SK-N-SH treated with all-trans-retinoic acid at 6 μM for 48 hours (cell line): ENCODE measurements around the gene SLC35F3.

Source experiments
- ATAC-seq: fragments of 200-7000 bp; cut with Tn5 transposase; 3 replicates; pipeline ENCODE4 v1.9.1; 2020; ENCODE audit warnings: mild to moderate bottlenecking, moderate library complexity
- BACH2 ChIP-seq: fragments of 250-450 bp; sonication (Bioruptor Pico); IDR thresholded peaks from 2 replicates; pipeline ENCODE4 v1.9.0; 2021; ENCODE audit warnings: mild to moderate bottlenecking, borderline replicate concordance
- CSDC2 ChIP-seq: fragments of 250-450 bp; sonication (Bioruptor Pico); IDR thresholded peaks from 2 replicates; pipeline ENCODE4 v1.5.0; 2020; ENCODE audit warnings: mild to moderate bottlenecking, moderate library complexity
- ESRRG ChIP-seq: fragments of 250-450 bp; sonication (Bioruptor Pico); IDR thresholded peaks from 2 replicates; pipeline ENCODE4 v1.6.1; 2021; ENCODE audit warnings: mild to moderate bottlenecking
- ISL1 ChIP-seq: fragments of 250-450 bp; sonication (Bioruptor Pico); IDR thresholded peaks from 2 replicates; pipeline ENCODE4 v2.1.2; 2022; ENCODE audit warnings: mild to moderate bottlenecking, moderate library complexity
- OSR1 ChIP-seq: fragments of 250-450 bp; sonication (Bioruptor Pico); IDR thresholded peaks from 2 replicates; pipeline ENCODE4 v1.8.0; 2022; ENCODE audit warnings: moderate library complexity, mild to moderate bottlenecking, inconsistent platforms
- PPARA ChIP-seq: fragments of 250-450 bp; sonication (Bioruptor Pico); IDR thresholded peaks from 2 replicates; pipeline ENCODE4 v1.5.0; 2020; ENCODE audit warnings: mild to moderate bottlenecking, borderline replicate concordance
- RARB ChIP-seq: fragments of 250-450 bp; sonication (Bioruptor Pico); IDR thresholded peaks from 2 replicates; pipeline ENCODE4 v1.8.0; 2021; ENCODE audit warnings: mild to moderate bottlenecking, moderate library complexity
- SNAI2 ChIP-seq: fragments of 250-450 bp; sonication (Bioruptor Pico); IDR thresholded peaks from 2 replicates; pipeline ENCODE4 v1.5.0; 2020; ENCODE audit warnings: mild to moderate bottlenecking, moderate library complexity
- TCF4 ChIP-seq: fragments of 250-450 bp; sonication (Bioruptor Pico); IDR thresholded peaks from 2 replicates; pipeline ENCODE4 v1.8.0; 2021; ENCODE audit warnings: mild to moderate bottlenecking, moderate library complexity, borderline replicate concordance
- TOX ChIP-seq: fragments of 250-450 bp; sonication (Bioruptor Pico); IDR thresholded peaks from 2 replicates; pipeline ENCODE4 v1.8.0; 2021; ENCODE audit warnings: mild to moderate bottlenecking, moderate library complexity, borderline replicate concordance
- ZC3H10 ChIP-seq: fragments of 250-450 bp; sonication (Bioruptor Pico); IDR thresholded peaks from 2 replicates; pipeline ENCODE4 v1.5.1; 2021; ENCODE audit warnings: mild to moderate bottlenecking, moderate library complexity
- ZFP3 ChIP-seq: fragments of 250-450 bp; sonication (Bioruptor Pico); IDR thresholded peaks from 2 replicates; pipeline ENCODE4 v1.5.0; 2020; ENCODE audit warnings: mild to moderate bottlenecking, moderate library complexity
- ZFP30 ChIP-seq: fragments of 450-650 bp; formaldehyde crosslinking; IDR thresholded peaks from 2 replicates; pipeline ENCODE4 v1.5.0; 2022; ENCODE audit warnings: mild to moderate bottlenecking, moderate library complexity
- ZNF565 ChIP-seq: fragments of 450-650 bp; formaldehyde crosslinking; conservative IDR thresholded peaks from 2 replicates; pipeline ENCODE4 v1.5.0; 2020; ENCODE audit warnings: low read depth, mild to moderate bottlenecking, moderate library complexity
- ZNF70 ChIP-seq: fragments of 450-650 bp; formaldehyde crosslinking; IDR thresholded peaks from 2 replicates; pipeline ENCODE4 v1.5.0; 2020; ENCODE audit warnings: mild to moderate bottlenecking, moderate library complexity
- ZNF8 ChIP-seq: fragments of 450-650 bp; formaldehyde crosslinking; IDR thresholded peaks from 2 replicates; pipeline ENCODE4 v1.5.0; 2020; ENCODE audit warnings: mild to moderate bottlenecking, moderate library complexity
- TF ChIP-seq, protein P1 (sequence below): fragments of 250-450 bp; sonication (Bioruptor Pico); IDR thresholded peaks from 2 replicates; pipeline ENCODE4 v1.8.0; 2020; ENCODE audit warnings: mild to moderate bottlenecking, moderate library complexity, borderline replicate concordance
- TF ChIP-seq, protein P2 (sequence below): fragments of 250-450 bp; sonication (Bioruptor Pico); IDR thresholded peaks from 2 replicates; pipeline ENCODE4 v1.5.1; 2020; ENCODE audit warnings: low read depth, mild to moderate bottlenecking, moderate library complexity
- TF ChIP-seq, protein P3 (sequence below): fragments of 250-450 bp; sonication (Bioruptor Pico); IDR thresholded peaks from 2 replicates; pipeline ENCODE4 v1.5.1; 2021; ENCODE audit warnings: mild to moderate bottlenecking, moderate library complexity
- TF ChIP-seq, protein P4 (sequence below): fragments of 250-450 bp; sonication (Bioruptor Pico); IDR thresholded peaks from 2 replicates; pipeline ENCODE4 v1.5.0; 2020; ENCODE audit warnings: mild to moderate bottlenecking, moderate library complexity
- TF ChIP-seq, protein P5 (sequence below): fragments of 250-450 bp; sonication (Bioruptor Pico); IDR thresholded peaks from 2 replicates; pipeline ENCODE4 v1.8.0; 2021; ENCODE audit warnings: low read depth, mild to moderate bottlenecking, moderate library complexity, borderline replicate concordance

Gene SLC35F3

DNA sequence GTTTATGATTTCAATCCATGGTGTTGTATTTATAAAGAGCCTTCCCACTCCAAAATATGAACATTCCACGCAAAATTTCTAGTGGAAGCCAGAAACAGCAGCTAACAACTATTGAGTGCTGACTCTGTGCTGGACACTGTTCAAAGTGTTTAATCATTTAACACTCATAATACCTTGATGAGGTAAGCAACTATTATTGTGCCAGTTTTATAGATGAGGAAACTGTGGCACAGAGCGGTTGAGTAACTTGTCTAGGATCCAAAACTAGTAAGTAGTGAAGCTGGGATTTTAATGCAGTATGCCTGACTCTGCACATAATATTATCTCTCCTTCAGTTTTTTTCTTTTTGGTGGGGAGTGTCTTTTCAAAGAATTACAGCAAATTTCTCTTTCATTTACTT, 228.3 kb downstream of the SLC35F3 start:
- ATAC-seq = no peak
- TF ChIP-seq SNAI2 (CRISPR knock-in tag) (no peak), RARB (CRISPR knock-in tag) (no peak), TCF4 (no peak), OSR1 (CRISPR knock-in tag) (no peak), TOX (no peak), PPARA (CRISPR knock-in tag) (no peak), ZFP30 (CRISPR knock-in tag) (no peak), ISL1 (no peak), ZFP3 (no peak), ESRRG (CRISPR knock-in tag) (no peak), ZC3H10 (CRISPR knock-in tag) (no peak), ZNF70 (CRISPR knock-in tag) (no peak)
- TF ChIP-seq, protein P1, sequence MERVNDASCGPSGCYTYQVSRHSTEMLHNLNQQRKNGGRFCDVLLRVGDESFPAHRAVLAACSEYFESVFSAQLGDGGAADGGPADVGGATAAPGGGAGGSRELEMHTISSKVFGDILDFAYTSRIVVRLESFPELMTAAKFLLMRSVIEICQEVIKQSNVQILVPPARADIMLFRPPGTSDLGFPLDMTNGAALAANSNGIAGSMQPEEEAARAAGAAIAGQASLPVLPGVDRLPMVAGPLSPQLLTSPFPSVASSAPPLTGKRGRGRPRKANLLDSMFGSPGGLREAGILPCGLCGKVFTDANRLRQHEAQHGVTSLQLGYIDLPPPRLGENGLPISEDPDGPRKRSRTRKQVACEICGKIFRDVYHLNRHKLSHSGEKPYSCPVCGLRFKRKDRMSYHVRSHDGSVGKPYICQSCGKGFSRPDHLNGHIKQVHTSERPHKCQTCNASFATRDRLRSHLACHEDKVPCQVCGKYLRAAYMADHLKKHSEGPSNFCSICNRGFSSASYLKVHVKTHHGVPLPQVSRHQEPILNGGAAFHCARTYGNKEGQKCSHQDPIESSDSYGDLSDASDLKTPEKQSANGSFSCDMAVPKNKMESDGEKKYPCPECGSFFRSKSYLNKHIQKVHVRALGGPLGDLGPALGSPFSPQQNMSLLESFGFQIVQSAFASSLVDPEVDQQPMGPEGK (CRISPR knock-in tag) = no peak
- TF ChIP-seq, protein P2, sequence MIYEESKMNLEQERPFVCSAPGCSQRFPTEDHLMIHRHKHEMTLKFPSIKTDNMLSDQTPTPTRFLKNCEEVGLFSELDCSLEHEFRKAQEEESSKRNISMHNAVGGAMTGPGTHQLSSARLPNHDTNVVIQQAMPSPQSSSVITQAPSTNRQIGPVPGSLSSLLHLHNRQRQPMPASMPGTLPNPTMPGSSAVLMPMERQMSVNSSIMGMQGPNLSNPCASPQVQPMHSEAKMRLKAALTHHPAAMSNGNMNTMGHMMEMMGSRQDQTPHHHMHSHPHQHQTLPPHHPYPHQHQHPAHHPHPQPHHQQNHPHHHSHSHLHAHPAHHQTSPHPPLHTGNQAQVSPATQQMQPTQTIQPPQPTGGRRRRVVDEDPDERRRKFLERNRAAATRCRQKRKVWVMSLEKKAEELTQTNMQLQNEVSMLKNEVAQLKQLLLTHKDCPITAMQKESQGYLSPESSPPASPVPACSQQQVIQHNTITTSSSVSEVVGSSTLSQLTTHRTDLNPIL (CRISPR knock-in tag) = no peak
- TF ChIP-seq, protein P3, sequence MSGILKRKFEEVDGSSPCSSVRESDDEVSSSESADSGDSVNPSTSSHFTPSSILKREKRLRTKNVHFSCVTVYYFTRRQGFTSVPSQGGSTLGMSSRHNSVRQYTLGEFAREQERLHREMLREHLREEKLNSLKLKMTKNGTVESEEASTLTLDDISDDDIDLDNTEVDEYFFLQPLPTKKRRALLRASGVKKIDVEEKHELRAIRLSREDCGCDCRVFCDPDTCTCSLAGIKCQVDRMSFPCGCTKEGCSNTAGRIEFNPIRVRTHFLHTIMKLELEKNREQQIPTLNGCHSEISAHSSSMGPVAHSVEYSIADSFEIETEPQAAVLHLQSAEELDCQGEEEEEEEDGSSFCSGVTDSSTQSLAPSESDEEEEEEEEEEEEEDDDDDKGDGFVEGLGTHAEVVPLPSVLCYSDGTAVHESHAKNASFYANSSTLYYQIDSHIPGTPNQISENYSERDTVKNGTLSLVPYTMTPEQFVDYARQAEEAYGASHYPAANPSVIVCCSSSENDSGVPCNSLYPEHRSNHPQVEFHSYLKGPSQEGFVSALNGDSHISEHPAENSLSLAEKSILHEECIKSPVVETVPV (CRISPR knock-in tag) = no peak
- TF ChIP-seq, protein P4, sequence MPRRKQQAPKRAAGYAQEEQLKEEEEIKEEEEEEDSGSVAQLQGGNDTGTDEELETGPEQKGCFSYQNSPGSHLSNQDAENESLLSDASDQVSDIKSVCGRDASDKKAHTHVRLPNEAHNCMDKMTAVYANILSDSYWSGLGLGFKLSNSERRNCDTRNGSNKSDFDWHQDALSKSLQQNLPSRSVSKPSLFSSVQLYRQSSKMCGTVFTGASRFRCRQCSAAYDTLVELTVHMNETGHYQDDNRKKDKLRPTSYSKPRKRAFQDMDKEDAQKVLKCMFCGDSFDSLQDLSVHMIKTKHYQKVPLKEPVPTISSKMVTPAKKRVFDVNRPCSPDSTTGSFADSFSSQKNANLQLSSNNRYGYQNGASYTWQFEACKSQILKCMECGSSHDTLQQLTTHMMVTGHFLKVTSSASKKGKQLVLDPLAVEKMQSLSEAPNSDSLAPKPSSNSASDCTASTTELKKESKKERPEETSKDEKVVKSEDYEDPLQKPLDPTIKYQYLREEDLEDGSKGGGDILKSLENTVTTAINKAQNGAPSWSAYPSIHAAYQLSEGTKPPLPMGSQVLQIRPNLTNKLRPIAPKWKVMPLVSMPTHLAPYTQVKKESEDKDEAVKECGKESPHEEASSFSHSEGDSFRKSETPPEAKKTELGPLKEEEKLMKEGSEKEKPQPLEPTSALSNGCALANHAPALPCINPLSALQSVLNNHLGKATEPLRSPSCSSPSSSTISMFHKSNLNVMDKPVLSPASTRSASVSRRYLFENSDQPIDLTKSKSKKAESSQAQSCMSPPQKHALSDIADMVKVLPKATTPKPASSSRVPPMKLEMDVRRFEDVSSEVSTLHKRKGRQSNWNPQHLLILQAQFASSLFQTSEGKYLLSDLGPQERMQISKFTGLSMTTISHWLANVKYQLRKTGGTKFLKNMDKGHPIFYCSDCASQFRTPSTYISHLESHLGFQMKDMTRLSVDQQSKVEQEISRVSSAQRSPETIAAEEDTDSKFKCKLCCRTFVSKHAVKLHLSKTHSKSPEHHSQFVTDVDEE = no peak
- TF ChIP-seq, protein P5, sequence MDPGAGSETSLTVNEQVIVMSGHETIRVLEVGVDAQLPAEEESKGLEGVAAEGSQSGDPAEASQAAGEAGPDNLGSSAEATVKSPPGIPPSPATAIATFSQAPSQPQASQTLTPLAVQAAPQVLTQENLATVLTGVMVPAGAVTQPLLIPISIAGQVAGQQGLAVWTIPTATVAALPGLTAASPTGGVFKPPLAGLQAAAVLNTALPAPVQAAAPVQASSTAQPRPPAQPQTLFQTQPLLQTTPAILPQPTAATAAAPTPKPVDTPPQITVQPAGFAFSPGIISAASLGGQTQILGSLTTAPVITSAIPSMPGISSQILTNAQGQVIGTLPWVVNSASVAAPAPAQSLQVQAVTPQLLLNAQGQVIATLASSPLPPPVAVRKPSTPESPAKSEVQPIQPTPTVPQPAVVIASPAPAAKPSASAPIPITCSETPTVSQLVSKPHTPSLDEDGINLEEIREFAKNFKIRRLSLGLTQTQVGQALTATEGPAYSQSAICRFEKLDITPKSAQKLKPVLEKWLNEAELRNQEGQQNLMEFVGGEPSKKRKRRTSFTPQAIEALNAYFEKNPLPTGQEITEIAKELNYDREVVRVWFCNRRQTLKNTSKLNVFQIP = no peak

DNA sequence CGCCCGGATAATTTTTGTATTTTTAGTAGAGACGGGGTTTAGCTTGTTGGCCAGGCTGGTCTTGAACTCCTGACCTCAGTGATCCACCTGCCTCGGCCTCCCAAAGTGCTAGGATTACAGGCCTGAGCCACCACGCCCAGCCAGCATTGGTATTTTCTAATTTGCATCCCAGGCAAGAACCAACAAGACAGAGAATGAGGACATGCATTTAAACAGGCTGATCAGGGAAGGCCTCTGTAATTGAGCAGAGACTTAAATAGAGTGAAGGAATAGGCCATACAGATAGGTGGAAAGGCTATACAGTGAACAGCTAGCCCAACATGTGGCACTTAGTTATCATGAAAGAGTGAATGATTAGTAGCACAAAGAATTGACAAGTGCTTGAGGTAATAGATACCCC, 230.4 kb downstream of the SLC35F3 start:
- no peak for TF ChIP-seq TCF4
- no peak for TF ChIP-seq ZNF70 (CRISPR knock-in tag)
- TF ChIP-seq CSDC2 = no peak
- ATAC-seq = no peak

DNA sequence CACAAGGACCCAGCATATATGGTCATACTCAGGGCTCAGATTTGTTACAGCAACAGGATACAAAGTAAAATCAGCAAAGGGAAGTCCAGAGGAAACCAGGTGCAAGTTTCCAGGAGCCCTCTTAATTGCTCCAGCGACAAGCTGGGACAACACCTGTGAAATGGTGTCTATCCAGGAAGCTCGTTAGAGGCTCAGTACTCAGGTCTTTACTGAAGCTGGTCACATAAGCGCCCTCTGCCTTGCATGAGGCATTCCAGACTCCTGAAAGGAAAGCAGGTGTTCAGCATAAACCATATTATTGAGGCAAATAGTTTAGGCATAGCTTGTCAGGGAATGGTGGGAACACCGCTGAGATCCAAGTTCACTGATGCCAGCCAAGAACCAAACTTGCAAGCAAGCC, 231.0 kb downstream of the SLC35F3 start:
- ATAC-seq = no peak

More for the DNA sequence above, 231.0 kb downstream of the SLC35F3 start:
- TF ChIP-seq SNAI2 (CRISPR knock-in tag) (no peak), TCF4 (no peak), BACH2 (CRISPR knock-in tag) (no peak), RARB (CRISPR knock-in tag) (no peak), ZFP30 (CRISPR knock-in tag) (no peak), ZNF8 (no peak), ZNF565 (CRISPR knock-in tag) (no peak)
- TF ChIP-seq, protein P2 (CRISPR knock-in tag) = no peak
- TF ChIP-seq, protein P5 = no peak
